Loucy (cell line): ENCODE data around the gene ILDR1.

Experiments
- EZH2phosphoT487 ChIP-seq: fragments of 200-600 bp; IDR thresholded peaks from 2 replicates; pipeline ENCODE4 v1.6.1; 2018; ENCODE audit warnings: antibody characterized with exemption, mild to moderate bottlenecking, moderate library complexity, borderline replicate concordance
- TF ChIP-seq, protein P1 (sequence below): fragments of 200-600 bp; sonication (generic); conservative IDR thresholded peaks from 2 replicates; pipeline ENCODE4 v1.5.1; 2014; ENCODE audit warnings: mild to moderate bottlenecking, antibody characterized with exemption, low read length

DNA sequence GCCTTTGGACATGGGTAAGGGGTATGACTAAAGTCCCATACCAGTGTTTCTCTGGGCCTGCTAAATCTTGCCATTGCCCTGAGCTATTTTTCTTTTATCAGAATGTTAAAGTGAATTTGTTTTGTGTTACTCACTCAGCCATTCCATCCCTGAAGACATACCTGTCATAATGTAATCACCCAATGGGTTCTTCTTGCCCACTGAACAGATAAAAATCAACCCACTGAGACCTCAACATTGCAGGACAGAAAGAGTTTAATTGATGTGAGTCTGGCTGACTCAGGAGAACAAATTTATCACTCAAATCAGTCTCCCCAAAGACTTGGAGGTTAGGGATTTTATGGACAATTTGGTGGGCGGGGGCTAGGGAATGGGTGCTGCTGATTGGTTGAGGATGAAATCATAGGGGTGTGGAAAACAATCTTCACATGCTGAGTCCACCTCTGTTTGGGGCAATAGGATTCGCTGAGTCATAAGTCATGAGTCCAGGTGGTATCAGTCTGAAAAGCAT, 47.4 kb downstream of the ILDR1 start:
- TF ChIP-seq, protein P1, sequence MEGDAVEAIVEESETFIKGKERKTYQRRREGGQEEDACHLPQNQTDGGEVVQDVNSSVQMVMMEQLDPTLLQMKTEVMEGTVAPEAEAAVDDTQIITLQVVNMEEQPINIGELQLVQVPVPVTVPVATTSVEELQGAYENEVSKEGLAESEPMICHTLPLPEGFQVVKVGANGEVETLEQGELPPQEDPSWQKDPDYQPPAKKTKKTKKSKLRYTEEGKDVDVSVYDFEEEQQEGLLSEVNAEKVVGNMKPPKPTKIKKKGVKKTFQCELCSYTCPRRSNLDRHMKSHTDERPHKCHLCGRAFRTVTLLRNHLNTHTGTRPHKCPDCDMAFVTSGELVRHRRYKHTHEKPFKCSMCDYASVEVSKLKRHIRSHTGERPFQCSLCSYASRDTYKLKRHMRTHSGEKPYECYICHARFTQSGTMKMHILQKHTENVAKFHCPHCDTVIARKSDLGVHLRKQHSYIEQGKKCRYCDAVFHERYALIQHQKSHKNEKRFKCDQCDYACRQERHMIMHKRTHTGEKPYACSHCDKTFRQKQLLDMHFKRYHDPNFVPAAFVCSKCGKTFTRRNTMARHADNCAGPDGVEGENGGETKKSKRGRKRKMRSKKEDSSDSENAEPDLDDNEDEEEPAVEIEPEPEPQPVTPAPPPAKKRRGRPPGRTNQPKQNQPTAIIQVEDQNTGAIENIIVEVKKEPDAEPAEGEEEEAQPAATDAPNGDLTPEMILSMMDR: no peak
- TF ChIP-seq EZH2phosphoT487: no peak
